Measurements from ENCODE around the gene ANKRD13D.
"Not testable (repeated sequence)": the region's sequence is repeated elsewhere in the genome, so short reads cannot be mapped to it uniquely, and the experiment has no call there.

Gene ANKRD13D

GRCh38 chr11:67313125-67313890 is 24.2 kb downstream of the ANKRD13D start:
- no peak for FAIRE-seq
- DNase-seq (ENCODE audit: insufficient read length, low spot score) = no peak

GRCh38 chr11:67314218-67314617 is 25.1 kb downstream of the ANKRD13D start:
- no peak for FAIRE-seq
- TF ChIP-seq POLR2A (IDR thresholded peaks at IDR 0.05; ENCODE audit: low read depth, low read length) = no peak
- no peak for DNase-seq (ENCODE audit: insufficient read length, low spot score)

More at GRCh38 chr11:67313125-67313890, 24.2 kb downstream of the ANKRD13D start:
- no peak for TF ChIP-seq POLR2A (IDR thresholded peaks at IDR 0.05; ENCODE audit: low read depth, low read length)

- DNase-seq (ENCODE audit: insufficient read length, low spot score) (no peak), FAIRE-seq (no peak)
- TF ChIP-seq POLR2A (IDR thresholded peaks at IDR 0.05; ENCODE audit: low read depth, low read length) = no peak
These were observed 26.3 kb downstream of the ANKRD13D start for GRCh38 chr11:67315325-67315909.

- no peak for TF ChIP-seq POLR2A (IDR thresholded peaks at IDR 0.05; ENCODE audit: low read depth, low read length)
- no peak for FAIRE-seq
- DNase-seq (ENCODE audit: insufficient read length, low spot score) = no peak
These were observed 27.7 kb downstream of the ANKRD13D start for GRCh38 chr11:67316882-67317204.

- DNase-seq (ENCODE audit: insufficient read length, low spot score) = peak; percentile 96
- peak; percentile 82 for TF ChIP-seq POLR2A (IDR thresholded peaks at IDR 0.05; ENCODE audit: low read depth, low read length)
- FAIRE-seq = no peak
These were observed 28.2 kb downstream of the ANKRD13D start for GRCh38 chr11:67317205-67317887.

GRCh38 chr11:67317888-67318555 is 28.9 kb downstream of the ANKRD13D start:
- FAIRE-seq = no peak
- no peak for DNase-seq (ENCODE audit: insufficient read length, low spot score)
- no peak for TF ChIP-seq POLR2A (IDR thresholded peaks at IDR 0.05; ENCODE audit: low read depth, low read length)

- not testable (repeated sequence) for FAIRE-seq; DNase-seq (ENCODE audit: insufficient read length, low spot score)
These were observed 29.8 kb downstream of the ANKRD13D start for GRCh38 chr11:67318876-67319275.

GRCh38 chr11:67320011-67320410 is 30.9 kb downstream of the ANKRD13D start:
- DNase-seq (ENCODE audit: insufficient read length, low spot score) = no peak
- FAIRE-seq = no peak
- no peak for TF ChIP-seq POLR2A (IDR thresholded peaks at IDR 0.05; ENCODE audit: low read depth, low read length)

GRCh38 chr11:67320691-67321090 is 31.6 kb downstream of the ANKRD13D start:
- FAIRE-seq (no peak), DNase-seq (ENCODE audit: insufficient read length, low spot score) (no peak)
- TF ChIP-seq POLR2A (IDR thresholded peaks at IDR 0.05; ENCODE audit: low read depth, low read length) = no peak

- TF ChIP-seq POLR2A (IDR thresholded peaks at IDR 0.05; ENCODE audit: low read depth, low read length) = no peak
- no peak for FAIRE-seq
- DNase-seq (ENCODE audit: insufficient read length, low spot score) = no peak
These were observed 32.3 kb downstream of the ANKRD13D start for GRCh38 chr11:67321313-67321871.

- FAIRE-seq (no peak), DNase-seq (ENCODE audit: insufficient read length, low spot score) (no peak)
These were observed 32.9 kb downstream of the ANKRD13D start for GRCh38 chr11:67322049-67322448.

GRCh38 chr11:67323526-67323925 is 34.4 kb downstream of the ANKRD13D start:
- FAIRE-seq = no peak

More at GRCh38 chr11:67322049-67322448, 32.9 kb downstream of the ANKRD13D start:
- TF ChIP-seq POLR2A (IDR thresholded peaks at IDR 0.05; ENCODE audit: low read depth, low read length) = no peak

GRCh38 chr11:67332081-67332691 is 43.1 kb downstream of the ANKRD13D start:
- TF ChIP-seq POLR2A (IDR thresholded peaks at IDR 0.05; ENCODE audit: low read depth, low read length) = no peak
- DNase-seq (ENCODE audit: insufficient read length, low spot score) = no peak
- no peak for FAIRE-seq

More at GRCh38 chr11:67323526-67323925, 34.4 kb downstream of the ANKRD13D start:
- no peak for TF ChIP-seq POLR2A (IDR thresholded peaks at IDR 0.05; ENCODE audit: low read depth, low read length)
- DNase-seq (ENCODE audit: insufficient read length, low spot score) = no peak
